K562 (cell line): ENCODE data around the gene CBX8. TPM values are rescaled to one million over a fixed set of nuclear protein-coding genes. Genes with fewer than 3 reads are reported as not detected.

Source experiments
- ARHGAP35 ChIP-seq: fragments of 450-650 bp; IDR thresholded peaks from 2 replicates; pipeline ENCODE4 v1.6.1; 2018; ENCODE audit not compliant: partially characterized antibody
- BHLHE40 ChIP-seq: IDR thresholded peaks from 2 replicates; pipeline ENCODE4 v1.6.1; 2011; ENCODE audit warnings: low read length, improper control_type of control experiment
- CBFA2T2 ChIP-seq: fragments of 450-650 bp; conservative IDR thresholded peaks from 2 replicates; pipeline ENCODE4 v1.6.1; 2017; ENCODE audit warnings: mild to moderate bottlenecking
- CBX5 ChIP-seq: IDR thresholded peaks from 2 replicates; pipeline ENCODE4 v1.6.1; 2014; ENCODE audit warnings: low read depth, borderline replicate concordance
- CHD2 ChIP-seq: IDR thresholded peaks from 2 replicates; pipeline ENCODE4 v1.6.1; 2011; ENCODE audit warnings: low read depth, low read length
- FOSL1 ChIP-seq: fragments of 200-800 bp; sonication (Bioruptor generic); conservative IDR thresholded peaks from 2 replicates; pipeline ENCODE4 v1.6.1; 2016; ENCODE audit warnings: missing genetic modification characterization, missing compliant biosample characterization
- HMG20B ChIP-seq: fragments of 250-450 bp; sonication (Bioruptor Pico); IDR thresholded peaks from 2 replicates; pipeline ENCODE4 v1.5.0; 2021; ENCODE audit warnings: mild to moderate bottlenecking
- HNRNPLL ChIP-seq: fragments of 200-400 bp; formaldehyde crosslinking; IDR thresholded peaks from 2 replicates; pipeline ENCODE4 v1.6.1; 2017; ENCODE audit warnings: low read length, low read depth, mild to moderate bottlenecking; ENCODE audit not compliant: poor library complexity, severe bottlenecking
- HSF4 ChIP-seq: fragments of 250-450 bp; sonication (Bioruptor Pico); IDR thresholded peaks from 2 replicates; pipeline ENCODE4 v2.1.2; 2022; ENCODE audit warnings: mild to moderate bottlenecking, moderate library complexity, borderline replicate concordance
- JUN ChIP-seq, 2 experiments: sonication (generic) in 1 of 2; formaldehyde crosslinking in 1 of 2; IDR thresholded peaks; 2 replicates each; pipeline versions ENCODE4 v1.6.1 to v1.8.0; 2012 to 2022; ENCODE audit warnings: borderline replicate concordance in 2 of 2, mild to moderate bottlenecking in 2 of 2, improper control_type of control experiment in 1 of 2, low read depth in 1 of 2, low read length in 1 of 2, missing genetic modification reagents in 1 of 2
- MAFK ChIP-seq: IDR thresholded peaks from 2 replicates; pipeline ENCODE4 v1.6.1; 2011; ENCODE audit warnings: low read length, improper control_type of control experiment
- MBD2 ChIP-seq: sonication (generic); IDR thresholded peaks from 2 replicates; pipeline ENCODE4 v1.6.1; 2016; ENCODE audit warnings: low read depth, borderline replicate concordance
- PHTF2 ChIP-seq: fragments of 250-450 bp; sonication (Bioruptor Pico); IDR thresholded peaks from 2 replicates; pipeline ENCODE4 v1.5.0; 2021; ENCODE audit warnings: mild to moderate bottlenecking
- POLR2AphosphoS5 ChIP-seq: IDR thresholded peaks from 2 replicates; pipeline ENCODE4 v1.6.1; 2011; ENCODE audit warnings: mild to moderate bottlenecking, low read depth, low read length, moderate library complexity; ENCODE audit not compliant: control insufficient read depth, insufficient read depth
- PPARD ChIP-seq: fragments of 250-450 bp; sonication (Bioruptor Pico); IDR thresholded peaks from 2 replicates; pipeline ENCODE4 v1.8.0; 2022; ENCODE audit warnings: inconsistent platforms, mild to moderate bottlenecking, moderate library complexity
- RBM15 ChIP-seq: fragments of 200-400 bp; formaldehyde crosslinking; IDR thresholded peaks from 2 replicates; pipeline ENCODE4 v1.6.1; 2018; ENCODE audit warnings: mild to moderate bottlenecking, low read length, moderate library complexity; ENCODE audit not compliant: insufficient read depth
- RBM25 ChIP-seq: fragments of 200-400 bp; formaldehyde crosslinking; IDR thresholded peaks from 2 replicates; pipeline ENCODE4 v1.6.1; 2018; ENCODE audit warnings: low read length, low read depth, moderate library complexity; ENCODE audit not compliant: severe bottlenecking
- RUNX1 ChIP-seq: sonication (generic); IDR thresholded peaks from 2 replicates; pipeline ENCODE4 v1.6.1; 2016; ENCODE audit warnings: antibody characterized with exemption, low read depth
- SRSF7 ChIP-seq: fragments of 200-400 bp; formaldehyde crosslinking; optimal IDR thresholded peaks from 2 replicates; pipeline ENCODE3; 2017; ENCODE audit warnings: mild to moderate bottlenecking, low read depth, low read length
- TAL1 ChIP-seq: fragments of 450-650 bp; IDR thresholded peaks from 2 replicates; pipeline ENCODE4 v1.6.1; 2016; ENCODE audit warnings: mild to moderate bottlenecking
- VEZF1 ChIP-seq: fragments of 200-800 bp; sonication (Bioruptor generic); IDR thresholded peaks from 2 replicates; pipeline ENCODE4 v1.6.1; 2017; ENCODE audit warnings: missing genetic modification characterization, missing compliant biosample characterization
- ZBTB1 ChIP-seq: sonication (generic); formaldehyde crosslinking; IDR thresholded peaks from 2 replicates; pipeline ENCODE4 v1.8.1; 2023; ENCODE audit warnings: missing genetic modification reagents, low read depth, mild to moderate bottlenecking, borderline replicate concordance
- ZNF165 ChIP-seq: fragments of 250-450 bp; sonication (Bioruptor Pico); IDR thresholded peaks from 2 replicates; pipeline ENCODE4 v1.4.0; 2020; ENCODE audit warnings: borderline replicate concordance
- ZNF232 ChIP-seq: sonication (generic); formaldehyde crosslinking; IDR thresholded peaks from 2 replicates; pipeline ENCODE4 v1.8.0; 2022; ENCODE audit warnings: mild to moderate bottlenecking, missing genetic modification reagents
- ZNF277 ChIP-seq: fragments of 250-450 bp; sonication (Bioruptor Pico); IDR thresholded peaks from 2 replicates; pipeline ENCODE4 v1.8.0; 2022; ENCODE audit warnings: inconsistent platforms, mild to moderate bottlenecking, moderate library complexity, borderline replicate concordance
- ZNF436 ChIP-seq: fragments of 250-450, 450-650 bp; sonication (Bioruptor Pico); formaldehyde crosslinking; IDR thresholded peaks from 2 replicates; pipeline ENCODE4 v1.7.0; 2020; ENCODE audit warnings: mild to moderate bottlenecking
- ZNF655 ChIP-seq: fragments of 250-450 bp; sonication (Bioruptor Pico); IDR thresholded peaks from 2 replicates; pipeline ENCODE4 v1.5.0; 2021
- polyA plus RNA-seq, 8 experiments: library from polyadenylated mRNA; depleted of rRNA in 4 of 8; stranded (reverse) in 5 of 8; unstranded in 3 of 8; fragments of >200 nt; fragmentation: Nextera tagmentation in 2 of 8; fragmentation: Illumina TruSeq in 1 of 8; extraction: Ambion mirVana in 2 of 8; extraction: Trizol in 1 of 8; gene quantifications; 2 replicates each; pipeline versions ENCODE4 v1.2.1 to v1.2.3, GENCODE V29; 2011 to 2014; ENCODE audit warnings: inconsistent platforms in 1 of 8, missing spikeins in 1 of 8
- total RNA-seq, 7 experiments: library from RNA; depleted of rRNA in 6 of 7; stranded (reverse); fragments of >200 nt in 6 of 7; fragmentation: Illumina TruSeq in 2 of 7; extraction: Trizol in 2 of 7; gene quantifications; 2 replicates each; pipeline versions ENCODE4 v1.2.1 to v1.2.3, GENCODE V29; 2011 to 2021; ENCODE audit warnings: low replicate concordance in 1 of 7

Gene CBX8
- total and polyA plus RNA-seq, 9 of the 15 experiments (the other 6 are each of a cell fraction or from before 2014, with no cell fraction given) = 0.08 to 11.9 (median 2.6) TPM

GRCh38 chr17:79826204-79826680 lies 29.4 kb upstream of the CBX8 start (continued):
- TF ChIP-seq TAL1 = no peak
- no peak for TF ChIP-seq RBM15
- TF ChIP-seq SRSF7 = no peak
- TF ChIP-seq ZNF436 (CRISPR knock-in tag) = no peak
- TF ChIP-seq ZNF232 (CRISPR knock-in tag) = no peak
- peak; percentile 26; the same call in 1 of the 2 replicates for TF ChIP-seq BHLHE40
- TF ChIP-seq JUN (IDR thresholded peaks at IDR 0.05; ENCODE audit: borderline replicate concordance, low read depth, low read length) = peak; percentile 71; the same call in 1 of the 2 replicates
- TF ChIP-seq JUN (CRISPR knock-in tag; IDR thresholded peaks at IDR 0.05; ENCODE audit: borderline replicate concordance) = no peak
- TF ChIP-seq PHTF2 (CRISPR knock-in tag) = no peak
- TF ChIP-seq ZBTB1 (CRISPR knock-in tag) = no peak
- peak; percentile 31; the same call in 1 of the 2 replicates for TF ChIP-seq MBD2
- no peak; the same call in 1 of the 2 replicates for TF ChIP-seq CBX5
- no peak for TF ChIP-seq RUNX1
- TF ChIP-seq PPARD = no peak
- TF ChIP-seq RBM25 = no peak
- no peak for TF ChIP-seq HMG20B
- TF ChIP-seq MAFK = no peak
- no peak for TF ChIP-seq ZNF277 (CRISPR knock-in tag)
- TF ChIP-seq POLR2AphosphoS5 = peak; percentile 74
- TF ChIP-seq FOSL1 = no peak
- TF ChIP-seq VEZF1 (CRISPR knock-in tag) = peak; percentile 44
- TF ChIP-seq ARHGAP35 = no peak
- TF ChIP-seq ZNF165 (CRISPR knock-in tag) = no peak
- no peak for TF ChIP-seq CHD2
- TF ChIP-seq HNRNPLL = no peak
- TF ChIP-seq HSF4 (CRISPR knock-in tag) = no peak
- no peak for TF ChIP-seq CBFA2T2
- TF ChIP-seq ZNF655 (CRISPR knock-in tag) = no peak
